K562 (cell line): Measurements from ENCODE around the gene SH3BP5L.

Experiments used
- RFX5 ChIP-seq: IDR thresholded peaks from 2 replicates; pipeline ENCODE4 v1.6.1; 2011; ENCODE audit warnings: low read depth, mild to moderate bottlenecking, improper control_type of control experiment, low read length
- SOX6 ChIP-seq: fragments of 450-650 bp; IDR thresholded peaks from 2 replicates; pipeline ENCODE4 v1.6.1; 2014; ENCODE audit warnings: mild to moderate bottlenecking

DNA sequence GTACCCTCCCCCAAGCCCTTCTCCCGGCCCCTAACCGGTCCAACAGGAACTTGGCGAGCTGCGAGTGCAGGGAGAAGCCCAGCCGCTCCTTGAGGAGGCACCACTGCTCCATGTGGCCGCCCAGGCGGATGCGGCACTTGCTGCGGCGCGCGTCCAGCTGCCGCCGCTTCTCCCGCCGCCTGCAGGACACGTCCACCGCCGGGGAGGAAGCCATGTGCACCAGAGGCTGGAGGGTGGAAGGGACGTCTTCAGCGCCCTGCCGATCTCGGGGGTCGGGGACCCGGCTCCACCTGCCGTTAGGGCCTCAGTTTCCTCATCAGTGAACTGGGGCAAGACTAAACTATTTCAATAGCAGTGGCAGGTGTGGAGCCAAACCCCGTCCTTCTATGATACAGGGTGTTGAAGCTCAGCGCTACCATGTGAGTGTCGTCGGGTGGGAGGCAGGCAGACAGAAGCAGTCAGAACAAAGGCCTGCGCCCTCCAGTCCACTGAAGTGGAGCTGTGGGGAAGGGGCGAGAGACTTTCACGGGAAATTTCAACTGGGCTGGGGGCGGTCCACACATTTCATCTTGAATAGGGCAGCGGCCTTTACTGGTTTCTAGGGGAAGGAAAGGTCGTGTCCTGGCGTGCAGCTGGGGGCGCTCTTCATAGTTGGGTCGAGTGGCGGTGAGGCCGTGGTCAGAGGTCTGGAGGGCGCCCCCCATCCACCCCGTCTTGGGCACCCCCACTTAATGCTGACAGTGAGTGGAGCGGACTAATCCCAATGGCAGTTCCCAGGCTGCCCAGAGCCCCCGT is 32.6 kb upstream of the SH3BP5L start:
- TF ChIP-seq SOX6, result peak; percentile 13; the same call in 1 of the 2 replicates
- TF ChIP-seq RFX5, result no peak
